Heart left ventricle (tissue), 16 donors: ENCODE measurements around the gene SLC23A3. TPM values are rescaled to one million over a fixed set of nuclear protein-coding genes. Genes with fewer than 3 reads are reported as not detected.

ENCODE experiments used
- ATAC-seq, 4 donors: fragments of 200-7000 bp; cut with Tn5 transposase; one replicate each; pipeline ENCODE4 v1.9.1; 2020 to 2022; ENCODE audit warnings: moderate library complexity in 4 of 4, mild to moderate bottlenecking in 3 of 4, moderate number of reproducible peaks in 1 of 4
- DNase-seq, 5 donors: peaks; one replicate each; pipeline ENCODE4 v3.0.0-alpha.2; 2020
- H3K27ac ChIP-seq, 12 donors: fragments of 200-600 bp; sonication (generic) in 4 of 12; one replicate each; pipeline versions ENCODE4 v1.5.0 to v1.8.0; 2016 to 2022; ENCODE audit warnings: mild to moderate bottlenecking in 2 of 12
- H3K27me3 ChIP-seq, 9 donors: fragments of 200-600 bp; sonication (generic) in 2 of 9; one replicate each; pipeline versions ENCODE4 v1.5.1 to v1.8.0; 2016 to 2022; ENCODE audit warnings: mild to moderate bottlenecking in 3 of 9
- H3K36me3 ChIP-seq, 9 donors: fragments of 200-600 bp; sonication (generic) in 2 of 9; one replicate each; pipeline versions ENCODE4 v1.5.0 to v1.8.0; 2018 to 2022; ENCODE audit warnings: mild to moderate bottlenecking in 2 of 9
- H3K4me1 ChIP-seq, 12 donors: fragments of 200-600 bp; sonication (generic) in 4 of 12; one replicate each; pipeline versions ENCODE4 v1.5.0 to v1.8.0; 2016 to 2022; ENCODE audit warnings: mild to moderate bottlenecking in 3 of 12
- H3K4me3 ChIP-seq, 12 donors: fragments of 200-600 bp; sonication (generic) in 4 of 12; one replicate each; pipeline versions ENCODE4 v1.5.0 to v1.8.0; 2017 to 2022; ENCODE audit warnings: mild to moderate bottlenecking in 9 of 12, moderate library complexity in 4 of 12
- H3K9me3 ChIP-seq, 12 donors: fragments of 200-600 bp; sonication (generic) in 4 of 12; one replicate each; pipeline versions ENCODE4 v1.5.0 to v1.8.0; 2016 to 2022; ENCODE audit warnings: mild to moderate bottlenecking in 1 of 12
- CTCF ChIP-seq, 12 donors: fragments of 200-600 bp; sonication (generic) in 4 of 12; IDR thresholded peaks; one replicate each; pipeline versions ENCODE4 v1.5.0 to v1.8.0; 2018 to 2022; ENCODE audit warnings: antibody characterized with exemption in 12 of 12, mild to moderate bottlenecking in 5 of 12
- POLR2A ChIP-seq, 2 donors: fragments of 450-650 bp; IDR thresholded peaks; one replicate each; pipeline ENCODE4 v1.6.1; 2017; ENCODE audit warnings: antibody characterized with exemption in 2 of 2, mild to moderate bottlenecking in 2 of 2, moderate library complexity in 2 of 2
- WGBS, 4 donors: extraction: QIAGEN DNeasy Blood & Tissue Kit in 2 of 4; methylation state at CpG; one replicate each; pipeline versions ENCODE4 v1.1.5 to v1.1.7; 2013 to 2018; 5-methylcytosine and 5-hydroxymethylcytosine counted together
- intact Hi-C, 10 donors: fragments of 100-400 bp; cut with DNase I; formaldehyde crosslinking; loops; one replicate each; pipeline versions ENCODE4 v1.11.1 to v1.14.2; 2022
- polyA plus RNA-seq, 2 donors: library from polyadenylated mRNA; stranded (reverse); fragments of 200-250 nt; gene quantifications; one replicate each; pipeline ENCODE4 v1.2.3, GENCODE V29; 2013
- total RNA-seq, 9 donors: library from RNA; depleted of rRNA in 2 of 9; stranded (reverse); fragments of >200 nt in 2 of 9; fragmentation: NEBNext Ultra II Directional in 3 of 9; extraction: Animal tissue kit (Norgen Biotek cat#: 25700) in 3 of 9; gene quantifications; one replicate each; pipeline versions ENCODE4 v1.1.0 to v1.2.4, GENCODE V29; 2016 to 2023
- donor health status: ischemic (EF 13 %, LVEDD 7.1; RV severe dilation, severe dysfunction).
- donor health status: healthy with polysubstance abuse.
- donor health status: DM: no; HTN: yes; CAD: no.
- donor health status: DM: no; HTN: no; CAD: no.
- donor health status: ischemic (EF 25% LVEDD 6.9; RV normal size, moderate dysfunction).
- donor health status: ischemic (EF 25% LVEDD 5.7; RV mildly dilated, moderate dysfunction).
- donor health status: healthy.
- donor health status: DM: yes; HTN: yes; CAD: no.
- donor health status: ischemic (EF 35%, LVEDD 5.7; RV mildly dilated, moderate dysfunction).
- donor health status: nonischemic (EF 11% LVEDD 7.7; RV severe dilation, severe dysfunction).
- donor health status: DM: yes; HTN: yes; CAD: no.
- donor health status: PGD.
- donor health status: ischemic (EF 29% LVEDD 5.4; RV normal size, mild dysfunction).
- donor health status: nonischemic (EF 23%, LVEDD 6.1; RV moderate dilation, normal function).

The SLC23A3 gene
- total and polyA plus RNA-seq, 11 donors, result 0.12 to 0.92 (median 0.44) TPM; not detected in 1

- DNase-seq (peak; percentile 95 to 98 (median 96)), ATAC-seq (peak; percentile 96 to 98 (median 98))
- Histone ChIP-seq H3K27me3 (no peaks in the 10 kb centered on the region), H3K36me3 (peaks cover 0 to 37% (median 30%) of the 10 kb centered on the region in 9 donors), H3K4me3 (peak within 1 kb of the TSS; percentile 36 to 95 (median 71)), H3K4me1 (peaks cover 0 to 25% (median 17%) of the 10 kb centered on the region in 12 donors), H3K27ac (peak within 1 kb of the TSS; percentile 80 to 99 (median 96)), H3K9me3 (no peaks in the 10 kb centered on the region)
- intact Hi-C loops, result loop anchor here in 9 of 10 donors (1.0 to 5.0 kb wide), 9 partner anchors 23 to 46 kb away; partner anchors contain the start of genes NHEJ1 (in 4 of the 9), SLC23A3 (in 3 of the 9), RETREG2 (in 2 of the 9) and ANKZF1 (in 1 of the 9)
- 0 to 1% (median 1%) methylated on average over 24 to 76 of the region's 76 CpGs for WGBS, 4 donors
- TF ChIP-seq POLR2A (IDR thresholded peaks at IDR 0.05) (peak; percentile 55 to 97), CTCF (IDR thresholded peaks at IDR 0.05) (peak in 2 of 12 donors; percentile 12 to 24)
These were observed 36.7 kb upstream of the SLC23A3 start, which contains the start of gene ZFAND2B for GRCh38 chr2:219206328-219207133. ZFAND2B (plus strand) TSS chr2:219206782; CDS start chr2:219206988, 206 bp downstream.

- Histone ChIP-seq H3K4me1 (peaks cover 0 to 25% (median 17%) of the 10 kb centered on the region in 12 donors), H3K36me3 (peaks cover 0 to 33% (median 30%) of the 10 kb centered on the region in 9 donors)
- intact Hi-C loops, result loop anchor here in 9 of 10 donors (1.0 to 5.0 kb wide), 10 partner anchors 23 to 45 kb away; partner anchors contain the start of genes NHEJ1 (in 4 of the 9), SLC23A3 (in 3 of the 9), RETREG2 (in 2 of the 9) and ANKZF1 (in 1 of the 9)
These were observed 36.1 kb upstream of the SLC23A3 start for GRCh38 chr2:219205981-219206327.

GRCh38 chr2:219205165-219205538, 35.3 kb upstream of the SLC23A3 start:
- Histone ChIP-seq H3K9me3 (no peaks in the 10 kb centered on the region), H3K4me3 (no peak overlapping the region), H3K4me1 (peaks cover 0 to 25% (median 17%) of the 10 kb centered on the region in 12 donors), H3K36me3 (peaks cover 0 to 25% (median 23%) of the 10 kb centered on the region in 9 donors), H3K27me3 (no peaks in the 10 kb centered on the region), H3K27ac (no peak overlapping the region)
- ATAC-seq (no peak), DNase-seq (peak in 1 of 5 donors; percentile 2)
- intact Hi-C loops, result loop anchor here in 7 of 10 donors (2.0 to 5.0 kb wide), 4 partner anchors 24 to 43 kb away; partner anchors contain the start of genes NHEJ1 (in 3 of the 7) and SLC23A3 (in 3 of the 7)
- no peak for TF ChIP-seq CTCF (IDR thresholded peaks at IDR 0.05)
- TF ChIP-seq POLR2A (IDR thresholded peaks at IDR 0.05), result no peak
- WGBS, 4 donors, result 84 to 89% (median 86%) methylated on average over 5 of the region's 5 CpGs

More at GRCh38 chr2:219205981-219206327, 36.1 kb upstream of the SLC23A3 start:
- ATAC-seq, result no peak
- H3K4me3 ChIP-seq, result peak overlapping the region in 11 of 12 donors; percentile 54 to 95 (median 72)
- 20 to 22% (median 20%) methylated on average over 7 of the region's 7 CpGs for WGBS, 4 donors
- no peak for DNase-seq
- no peaks in the 10 kb centered on the region for H3K9me3 ChIP-seq
- no peak for TF ChIP-seq POLR2A (IDR thresholded peaks at IDR 0.05)
- no peak for TF ChIP-seq CTCF (IDR thresholded peaks at IDR 0.05)
- H3K27me3 ChIP-seq, result no peaks in the 10 kb centered on the region
- H3K27ac ChIP-seq, result peak overlapping the region; percentile 80 to 99 (median 96)
